CD8-positive, alpha-beta memory T cell (primary cell): ENCODE data around the gene MPHOSPH10. TPM values are rescaled to one million over a fixed set of nuclear protein-coding genes. Genes with fewer than 3 reads are reported as not detected.
"Not testable (repeated sequence)": the region's sequence is repeated elsewhere in the genome, so short reads cannot be mapped to it uniquely, and the experiment has no call there.

Source experiments
- CTCF ChIA-PET: fragments of 350-600 bp; sonication (Branson Sonifier 250); formaldehyde crosslinking; loops from one replicate; lab custom pipeline; 2021; ENCODE audit warnings: antibody characterized with exemption; lab: Charles Lee
- POLR2A ChIA-PET: fragments of 350-600 bp; sonication (Branson Sonifier 250); formaldehyde crosslinking; loops from one replicate; lab custom pipeline; 2021; ENCODE audit warnings: antibody characterized with exemption; lab: Charles Lee
- DNase-seq, 5 donors: peaks; one replicate each; pipeline versions ENCODE4 v3.0.0 to v3.0.0-alpha.2; 2020 to 2022; ENCODE audit warnings: mixed read lengths in 1 of 5
- H3K27ac ChIP-seq: one replicate; pipeline ENCODE4 v1.7.0; 2013; ENCODE audit warnings: low read depth, mild to moderate bottlenecking, low read length, moderate library complexity
- H3K27me3 ChIP-seq: 2 replicates; pipeline ENCODE4 v1.7.0; 2013; ENCODE audit warnings: low read length, mild to moderate bottlenecking; ENCODE audit not compliant: insufficient read depth, poor library complexity, severe bottlenecking
- H3K36me3 ChIP-seq: 2 replicates; pipeline ENCODE4 v1.7.0; 2013; ENCODE audit warnings: mild to moderate bottlenecking, low read length, moderate library complexity; ENCODE audit not compliant: insufficient read depth
- H3K4me1 ChIP-seq: 2 replicates; pipeline ENCODE4 v1.7.0; 2013; ENCODE audit warnings: mild to moderate bottlenecking, low read length, moderate library complexity; ENCODE audit not compliant: insufficient read depth
- H3K4me3 ChIP-seq: 2 replicates; pipeline ENCODE4 v1.7.0; 2013; ENCODE audit warnings: mild to moderate bottlenecking, low read length
- H3K9me3 ChIP-seq: 2 replicates; pipeline ENCODE4 v1.7.0; 2013; ENCODE audit warnings: mild to moderate bottlenecking, low read length
- H3K27ac Mint-ChIP-seq, 8 donors: one replicate each; pipeline ENCODE4 v1.8.0; 2020 to 2021; ENCODE audit warnings: mixed read lengths in 8 of 8, mild to moderate bottlenecking in 6 of 8, inconsistent platforms in 3 of 8, moderate library complexity in 3 of 8
- H3K27me3 Mint-ChIP-seq, 2 donors: one replicate each; pipeline ENCODE4 v1.8.0; 2020 to 2021; ENCODE audit warnings: mixed read lengths in 2 of 2, mild to moderate bottlenecking in 1 of 2, moderate library complexity in 1 of 2
- H3K36me3 Mint-ChIP-seq, 3 donors: one replicate each; pipeline ENCODE4 v1.8.0; 2020 to 2021; ENCODE audit warnings: mixed read lengths in 3 of 3, inconsistent platforms in 1 of 3, mild to moderate bottlenecking in 1 of 3
- H3K4me1 Mint-ChIP-seq, 3 donors: one replicate each; pipeline ENCODE4 v1.8.0; 2020 to 2021; ENCODE audit warnings: mixed read lengths in 3 of 3, inconsistent platforms in 1 of 3, mild to moderate bottlenecking in 1 of 3
- H3K4me3 Mint-ChIP-seq, 7 donors: one replicate each; pipeline ENCODE4 v1.8.0; 2020 to 2021; ENCODE audit warnings: mixed read lengths in 7 of 7, mild to moderate bottlenecking in 6 of 7, moderate library complexity in 4 of 7, inconsistent platforms in 2 of 7
- H3K9me3 Mint-ChIP-seq, 5 donors: one replicate each; pipeline ENCODE4 v1.8.0; 2020 to 2022; ENCODE audit warnings: mixed read lengths in 5 of 5, mild to moderate bottlenecking in 3 of 5, moderate library complexity in 2 of 5, inconsistent platforms in 1 of 5
- polyA plus RNA-seq: library from polyadenylated mRNA; unstranded; fragments of 300-500 nt; fragmentation: Illumina TruSeq; gene quantifications from one replicate; pipeline ENCODE4 v1.2.3, GENCODE V29; 2021
- total RNA-seq, 2 experiments: library from RNA; stranded (reverse); gene quantifications; one replicate each; pipeline ENCODE4 v1.2.3, GENCODE V29; 2021

The MPHOSPH10 gene, protein sequence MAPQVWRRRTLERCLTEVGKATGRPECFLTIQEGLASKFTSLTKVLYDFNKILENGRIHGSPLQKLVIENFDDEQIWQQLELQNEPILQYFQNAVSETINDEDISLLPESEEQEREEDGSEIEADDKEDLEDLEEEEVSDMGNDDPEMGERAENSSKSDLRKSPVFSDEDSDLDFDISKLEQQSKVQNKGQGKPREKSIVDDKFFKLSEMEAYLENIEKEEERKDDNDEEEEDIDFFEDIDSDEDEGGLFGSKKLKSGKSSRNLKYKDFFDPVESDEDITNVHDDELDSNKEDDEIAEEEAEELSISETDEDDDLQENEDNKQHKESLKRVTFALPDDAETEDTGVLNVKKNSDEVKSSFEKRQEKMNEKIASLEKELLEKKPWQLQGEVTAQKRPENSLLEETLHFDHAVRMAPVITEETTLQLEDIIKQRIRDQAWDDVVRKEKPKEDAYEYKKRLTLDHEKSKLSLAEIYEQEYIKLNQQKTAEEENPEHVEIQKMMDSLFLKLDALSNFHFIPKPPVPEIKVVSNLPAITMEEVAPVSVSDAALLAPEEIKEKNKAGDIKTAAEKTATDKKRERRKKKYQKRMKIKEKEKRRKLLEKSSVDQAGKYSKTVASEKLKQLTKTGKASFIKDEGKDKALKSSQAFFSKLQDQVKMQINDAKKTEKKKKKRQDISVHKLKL
- total RNA-seq, result 10 to 100 TPM; 57.8 to 65.4 TPM
- polyA plus RNA-seq, result 30.6 TPM

DNA sequence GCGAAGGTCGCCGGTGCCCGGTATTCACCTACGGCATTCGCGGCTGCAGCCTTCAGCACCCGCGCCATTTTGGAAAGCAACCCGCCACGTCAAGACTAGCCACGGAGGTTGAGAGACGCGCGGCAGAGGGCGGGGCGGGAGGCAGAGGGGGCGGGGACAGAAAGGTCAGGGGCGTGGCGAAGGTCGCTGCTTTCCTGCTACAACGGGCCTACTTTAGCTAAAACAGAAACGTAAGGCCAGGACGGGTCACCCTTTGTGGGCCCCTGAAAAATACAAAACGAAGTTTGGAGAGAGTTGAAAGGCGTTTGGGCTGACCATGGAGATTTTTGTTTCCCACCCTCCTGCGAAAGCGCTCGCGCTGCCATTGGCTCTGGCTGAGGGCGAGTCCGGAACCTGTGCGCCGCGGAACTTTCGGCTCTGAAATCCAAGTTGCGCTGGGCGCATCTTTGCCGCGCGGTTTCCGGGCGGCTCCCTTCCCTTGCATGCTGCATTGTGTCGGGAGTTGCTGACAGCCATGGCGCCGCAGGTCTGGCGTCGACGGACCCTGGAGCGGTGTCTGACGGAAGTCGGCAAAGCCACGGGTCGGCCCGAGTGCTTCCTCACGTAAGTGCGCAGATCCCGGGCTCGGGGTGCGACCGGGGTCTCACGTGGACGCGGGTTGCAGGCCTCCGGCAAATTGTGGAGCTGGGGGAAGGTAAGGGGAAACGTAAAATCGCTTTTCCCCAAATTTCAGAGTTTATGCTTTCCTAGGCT, at the start of gene MPHOSPH10, which contains the start of gene MCEE:
TSS of gene MPHOSPH10 (plus strand) at position 483 of the 753 bp plus-strand sequence. CDS start at position 515, 32 bp downstream.
TSS of gene MCEE (minus strand) at position 78 of the 753 bp plus-strand sequence. CDS start at position 68, 10 bp downstream.
- Mint-ChIP-seq H3K4me1 (peaks cover 20 to 29% (median 29%) of the 10 kb centered on the region in 3 donors), H3K4me3 (no peak within 1 kb of the TSS), H3K36me3 (peaks cover 0 to 25% (median 7%) of the 10 kb centered on the region in 3 donors), H3K9me3 (no peaks in the 10 kb centered on the region), H3K27ac (peak within 1 kb of the TSS in 1 of 8 donors; percentile 99), H3K27me3 (no peaks in the 10 kb centered on the region)
- H3K4me1 ChIP-seq, result peaks cover 25% of the 10 kb centered on the region
- no peaks in the 10 kb centered on the region for H3K27me3 ChIP-seq
- peak within 1 kb of the TSS; percentile 92 for H3K27ac ChIP-seq
- peak; percentile 82 to 90 (median 86) for DNase-seq
- peak within 1 kb of the TSS; percentile 99 for H3K4me3 ChIP-seq
- H3K9me3 ChIP-seq, result no peaks in the 10 kb centered on the region
- ChIA-PET POLR2A (interaction anchor here (0.6 to 2.3 kb wide), 7 partner anchors 14 to 202 kb away, joined by 3 to 21 read pairs (median 7); partner anchors contain the start of genes NAGK, PAIP2B and ZNF638), CTCF (interaction anchor here (1.0 to 1.7 kb wide), 7 partner anchors 25 to 201 kb away, joined by 3 to 6 read pairs (median 4); partner anchors contain the start of genes NAGK and ZNF638)
- peaks cover 4% of the 10 kb centered on the region for H3K36me3 ChIP-seq

DNA sequence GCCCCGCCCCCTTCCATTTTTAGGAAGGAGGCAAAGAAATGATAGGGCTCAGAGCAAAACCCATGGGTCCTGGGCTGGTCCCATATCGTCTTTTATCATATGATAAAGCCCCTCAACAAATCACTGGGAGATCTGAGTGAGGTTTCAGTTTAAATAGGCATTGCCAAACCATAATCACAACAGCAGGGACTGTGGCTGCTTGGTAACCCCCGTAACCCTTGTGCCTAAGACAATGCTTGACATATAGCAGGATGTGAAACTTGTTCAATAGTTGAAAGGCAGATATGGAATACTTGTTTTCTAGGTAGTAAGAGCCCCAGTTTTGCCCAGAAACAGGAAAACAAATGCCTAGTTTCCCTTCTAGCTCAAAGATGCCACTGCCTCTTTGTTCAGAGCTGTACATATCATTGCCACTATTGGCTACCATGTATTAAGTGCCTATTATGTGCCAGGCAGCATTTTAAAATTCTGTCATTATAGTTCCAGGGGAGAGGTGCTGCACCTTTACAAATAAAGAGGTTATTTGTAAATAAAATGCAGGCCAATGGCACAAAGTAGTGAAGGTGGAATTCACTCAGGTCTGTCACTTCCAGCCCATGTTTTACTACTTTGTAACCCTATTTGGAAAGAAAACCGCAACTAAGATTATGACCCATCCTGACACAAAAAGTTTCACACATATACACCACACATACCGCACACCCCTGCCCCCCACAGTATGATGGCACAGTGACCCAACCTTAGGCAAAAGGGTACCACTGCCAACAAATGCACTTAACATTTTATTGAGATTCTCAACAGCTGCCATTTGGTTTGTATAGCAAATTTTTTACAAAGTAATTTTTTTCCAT, 47.8 kb upstream of the MPHOSPH10 start:
- Histone ChIP-seq H3K27ac (no peak overlapping the region), H3K36me3 (peaks cover 4% of the 10 kb centered on the region), H3K4me1 (no peaks in the 10 kb centered on the region), H3K9me3 (no peaks in the 10 kb centered on the region), H3K27me3 (no peaks in the 10 kb centered on the region), H3K4me3 (no peak overlapping the region)
- CTCF ChIA-PET, result interaction anchor here (0.6 kb wide), 1 partner anchor 1661 kb away, joined by 3 read pairs; no protein-coding TSS in a partner anchor
- Mint-ChIP-seq H3K36me3 (peaks cover 4 to 24% (median 7%) of the 10 kb centered on the region in 3 donors), H3K9me3 (no peaks in the 10 kb centered on the region), H3K27me3 (peaks cover 12 to 28% of the 10 kb centered on the region in 2 donors), H3K27ac (peak overlapping the region in 6 of 8 donors; percentile 8 to 48 (median 25)), H3K4me3 (peak overlapping the region in 5 of 7 donors; percentile 25 to 65 (median 34)), H3K4me1 (peaks cover 9 to 16% (median 11%) of the 10 kb centered on the region in 3 donors)
- POLR2A ChIA-PET, result no interaction called here
- DNase-seq, result peak in 1 of 5 donors; percentile 54

DNA sequence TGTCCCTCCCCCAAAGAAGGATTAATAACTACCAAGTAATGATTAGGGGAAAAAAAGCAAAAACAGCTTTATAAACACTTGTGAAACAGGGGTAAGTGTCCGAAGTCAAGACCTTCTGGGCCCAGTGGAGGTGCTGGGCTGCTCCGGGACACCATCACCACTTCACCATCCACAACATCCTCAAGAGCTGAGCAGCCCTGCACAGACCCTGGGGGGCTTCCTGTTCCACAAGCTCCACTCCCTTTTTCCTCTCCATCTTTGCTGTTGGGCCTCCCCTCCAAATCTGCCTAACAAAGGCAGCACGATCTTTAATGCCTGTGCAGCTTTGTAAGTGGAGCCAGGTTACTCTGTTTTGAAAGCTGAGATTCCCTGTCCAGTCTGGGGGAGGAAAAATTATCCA, 47.1 kb upstream of the MPHOSPH10 start:
- peaks cover 9 to 16% (median 11%) of the 10 kb centered on the region in 3 donors for H3K4me1 Mint-ChIP-seq
- H3K36me3 ChIP-seq, H3K27me3 ChIP-seq, POLR2A ChIA-PET, H3K27ac ChIP-seq, H3K4me3 Mint-ChIP-seq, DNase-seq, H3K4me3 ChIP-seq, H3K9me3 Mint-ChIP-seq, H3K4me1 ChIP-seq, H3K27ac Mint-ChIP-seq, H3K9me3 ChIP-seq: not testable (repeated sequence)
- peaks cover 12 to 34% of the 10 kb centered on the region in 2 donors for H3K27me3 Mint-ChIP-seq
- H3K36me3 Mint-ChIP-seq, result peaks cover 4 to 17% (median 7%) of the 10 kb centered on the region in 3 donors
- CTCF ChIA-PET, result interaction anchor here (0.6 to 1.2 kb wide), 2 partner anchors 18 to 1662 kb away, joined by 3 read pairs; no protein-coding TSS in a partner anchor

DNA sequence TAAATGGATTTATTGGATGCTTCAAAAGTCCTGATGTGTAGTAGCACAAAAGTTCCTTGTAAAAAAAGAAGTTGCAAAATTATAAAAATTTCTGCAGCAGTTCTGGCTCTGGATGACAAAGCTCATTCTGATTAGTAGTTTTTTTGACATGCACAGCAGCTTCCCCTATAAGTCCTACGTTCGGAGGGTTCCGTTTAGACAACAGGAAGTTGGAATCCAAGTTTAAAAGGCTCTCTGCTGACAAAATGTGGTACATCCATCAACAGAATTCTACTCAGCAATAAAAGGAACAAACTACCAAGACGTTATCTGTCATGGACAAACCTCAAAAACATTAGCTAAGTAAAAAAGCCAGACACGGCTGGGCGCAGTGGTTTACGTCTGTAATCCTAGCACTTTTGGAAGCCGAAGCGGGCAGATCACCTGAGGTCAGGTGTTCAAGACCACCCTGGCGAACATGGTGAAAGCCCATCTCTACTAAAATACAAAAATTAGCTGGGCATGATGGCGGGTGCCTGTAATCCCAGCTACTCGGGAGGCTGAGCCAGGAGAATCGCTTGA, 46.6 kb upstream of the MPHOSPH10 start:
- H3K27me3 ChIP-seq, H3K4me3 ChIP-seq, H3K9me3 Mint-ChIP-seq, DNase-seq, H3K9me3 ChIP-seq, POLR2A ChIA-PET, H3K27ac ChIP-seq, H3K4me1 ChIP-seq, H3K27ac Mint-ChIP-seq, H3K36me3 ChIP-seq: not testable (repeated sequence)
- Mint-ChIP-seq H3K36me3 (peaks cover under 1 to 12% (median 2%) of the 10 kb centered on the region in 3 donors), H3K27me3 (peaks cover 12 to 40% of the 10 kb centered on the region in 2 donors), H3K4me1 (peaks cover 9 to 16% (median 11%) of the 10 kb centered on the region in 3 donors), H3K4me3 (peak overlapping the region in 5 of 7 donors; percentile 33 to 70 (median 62))
- CTCF ChIA-PET, result interaction anchor here (1.2 kb wide), 1 partner anchor 17 kb away, joined by 3 read pairs; no protein-coding TSS in a partner anchor

DNA sequence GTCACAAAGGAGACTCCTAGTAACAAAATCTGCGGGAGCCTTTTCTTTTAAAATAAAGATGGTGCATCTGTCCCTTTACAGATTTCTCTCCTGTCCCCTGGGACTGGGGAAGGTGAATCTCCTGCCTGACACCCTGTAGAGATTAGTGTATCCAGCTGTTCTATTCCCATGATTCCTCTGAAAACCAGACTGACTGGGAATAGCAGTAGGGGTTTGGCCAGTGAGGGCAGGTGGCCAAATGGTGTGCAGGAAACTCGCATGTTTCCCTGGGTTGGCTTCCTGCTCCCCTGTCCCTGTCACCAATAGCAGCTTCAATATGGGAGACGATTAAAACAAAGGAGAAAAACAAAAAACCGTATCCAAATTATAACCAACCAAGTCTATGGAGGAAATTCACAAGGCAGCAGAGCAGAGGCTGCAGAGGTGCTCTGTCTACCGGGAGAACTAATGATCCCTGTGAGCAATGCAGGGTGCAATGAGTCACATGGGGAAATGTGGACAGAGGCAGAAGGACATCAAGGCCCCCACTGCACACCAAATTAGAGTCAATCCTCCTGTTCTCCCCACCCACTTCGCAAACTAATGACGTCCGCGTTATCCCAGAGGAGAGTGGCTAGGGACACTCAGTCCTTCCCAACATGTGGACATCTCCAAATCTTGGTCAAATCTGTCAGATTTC, 45.0 kb upstream of the MPHOSPH10 start:
- H3K4me3 ChIP-seq, H3K9me3 ChIP-seq, DNase-seq, H3K27ac ChIP-seq, POLR2A ChIA-PET, H3K27me3 ChIP-seq, H3K36me3 ChIP-seq, H3K9me3 Mint-ChIP-seq, H3K4me3 Mint-ChIP-seq, CTCF ChIA-PET, H3K36me3 Mint-ChIP-seq, H3K4me1 ChIP-seq, H3K27ac Mint-ChIP-seq: not testable (repeated sequence)
- H3K27me3 Mint-ChIP-seq, result peaks cover 15 to 51% of the 10 kb centered on the region in 2 donors
- H3K4me1 Mint-ChIP-seq, result peaks cover 9 to 16% (median 11%) of the 10 kb centered on the region in 3 donors

DNA sequence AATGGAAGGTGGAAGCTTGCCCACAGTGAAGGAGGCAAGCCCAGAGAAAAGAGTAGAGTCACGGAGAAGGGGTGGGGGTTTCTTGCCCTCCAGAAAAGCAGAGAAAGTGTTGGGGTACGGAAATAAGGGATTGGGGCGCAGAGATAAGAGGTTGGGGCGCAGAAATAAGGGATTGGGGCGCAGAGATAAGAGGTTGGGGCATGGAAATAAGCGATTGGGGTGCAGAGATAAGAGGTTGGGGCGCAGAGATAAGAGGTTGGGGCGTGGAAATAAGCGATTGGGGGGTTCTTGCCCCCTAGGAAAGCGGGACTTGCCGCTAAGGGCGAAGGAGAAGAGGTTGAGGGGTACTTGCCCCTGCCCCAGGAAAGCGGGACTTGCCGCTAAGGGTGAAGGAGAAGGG, 41.0 kb upstream of the MPHOSPH10 start:
- peaks cover 14 to 52% of the 10 kb centered on the region in 2 donors for H3K27me3 Mint-ChIP-seq
- H3K4me1 Mint-ChIP-seq, H3K36me3 Mint-ChIP-seq, H3K27ac Mint-ChIP-seq, H3K27me3 ChIP-seq, H3K4me3 Mint-ChIP-seq, CTCF ChIA-PET, DNase-seq, H3K27ac ChIP-seq, H3K9me3 Mint-ChIP-seq, H3K4me3 ChIP-seq, POLR2A ChIA-PET, H3K36me3 ChIP-seq, H3K4me1 ChIP-seq, H3K9me3 ChIP-seq: not testable (repeated sequence)
